Measurements from ENCODE around the gene BPIFB3.

BPIFB3 gene

GRCh38 chr20:33053291-33054106 lies at the start of gene BPIFB3:
Gene BPIFB3 (plus strand): TSS chr20:33053903. CDS start chr20:33055436, 1,533 bp downstream.
- no peak for DNase-seq (ENCODE audit: low spot score)

- DNase-seq (ENCODE audit: low spot score), result no peak
These were observed 49.5 kb upstream of the BPIFB3 start, which contains the start of gene SUN5 for GRCh38 chr20:33004141-33004751. Gene SUN5 (minus strand): TSS chr20:33004433. CDS start chr20:33004340, 93 bp downstream.

GRCh38 chr20:33005132-33005566 lies 48.6 kb upstream of the BPIFB3 start:
- DNase-seq (ENCODE audit: low spot score), result peak; percentile 43

- no peak for DNase-seq (ENCODE audit: low spot score)
These were observed 47.6 kb upstream of the BPIFB3 start for GRCh38 chr20:33005908-33006775.

GRCh38 chr20:33006776-33007375 lies 46.8 kb upstream of the BPIFB3 start:
- no peak for DNase-seq (ENCODE audit: low spot score)

GRCh38 chr20:33007376-33008335 lies 46.0 kb upstream of the BPIFB3 start, which contains the start of gene BPIFB2:
Gene BPIFB2 (plus strand): TSS chr20:33007704. CDS start chr20:33008575, 871 bp downstream.
- no peak for DNase-seq (ENCODE audit: low spot score)

- DNase-seq (ENCODE audit: low spot score), result no peak
These were observed 45.1 kb upstream of the BPIFB3 start for GRCh38 chr20:33008336-33009213.

GRCh38 chr20:33009214-33010132 lies 44.2 kb upstream of the BPIFB3 start:
- no peak for DNase-seq (ENCODE audit: low spot score)

GRCh38 chr20:33010133-33010504 lies 43.6 kb upstream of the BPIFB3 start:
- no peak for DNase-seq (ENCODE audit: low spot score)

GRCh38 chr20:33010674-33011449 lies 42.8 kb upstream of the BPIFB3 start:
- no peak for DNase-seq (ENCODE audit: low spot score)

GRCh38 chr20:33012327-33013189 lies 41.1 kb upstream of the BPIFB3 start:
- DNase-seq (ENCODE audit: low spot score), result no peak

GRCh38 chr20:33013701-33014326 lies 39.9 kb upstream of the BPIFB3 start:
- DNase-seq (ENCODE audit: low spot score), result no peak

- DNase-seq (ENCODE audit: low spot score), result no peak
These were observed 39.2 kb upstream of the BPIFB3 start for GRCh38 chr20:33014336-33015113.

- no peak for DNase-seq (ENCODE audit: low spot score)
These were observed 38.6 kb upstream of the BPIFB3 start for GRCh38 chr20:33015114-33015484.
